Lung (tissue), 12 donors: ENCODE measurements around the gene ZNF565. TPM values are rescaled to one million over a fixed set of nuclear protein-coding genes. Genes with fewer than 3 reads are reported as not detected.
"Not testable (repeated sequence)": the region's sequence is repeated elsewhere in the genome, so short reads cannot be mapped to it uniquely, and the experiment has no call there.

Source experiments
- ATAC-seq: fragments of 200-7000 bp; cut with Tn5 transposase; one replicate; pipeline ENCODE4 v1.9.1; 2020; ENCODE audit warnings: moderate number of reproducible peaks; ENCODE audit not compliant: insufficient read depth, low FRiP score
- DNase-seq, 3 donors: peaks; one replicate each; pipeline ENCODE4 v3.0.0-alpha.2; 2013 to 2017
- H3K27ac ChIP-seq, 2 donors: one replicate each; pipeline ENCODE4 v1.5.1; 2013; ENCODE audit warnings: mild to moderate bottlenecking in 2 of 2, moderate library complexity in 2 of 2, control low read depth in 1 of 2, inconsistent platforms in 1 of 2, low read depth in 1 of 2, low read length in 1 of 2
- H3K27me3 ChIP-seq, 3 donors: one replicate each; pipeline ENCODE4 v1.5.1; 2013; ENCODE audit warnings: low read length in 2 of 3; ENCODE audit not compliant: control insufficient read depth in 3 of 3, insufficient read depth in 3 of 3
- H3K36me3 ChIP-seq, 4 donors: one replicate each; pipeline ENCODE4 v1.5.1; 2013; ENCODE audit warnings: low read length in 4 of 4, mild to moderate bottlenecking in 1 of 4, moderate library complexity in 1 of 4; ENCODE audit not compliant: control insufficient read depth in 4 of 4, insufficient read depth in 4 of 4
- H3K4me1 ChIP-seq, 5 donors: one replicate each; pipeline ENCODE4 v1.5.1; 2013; ENCODE audit warnings: low read length in 5 of 5, mild to moderate bottlenecking in 2 of 5, moderate library complexity in 1 of 5; ENCODE audit not compliant: control insufficient read depth in 5 of 5, insufficient read depth in 5 of 5
- H3K4me3 ChIP-seq: one replicate; pipeline ENCODE4 v1.5.1; 2013; ENCODE audit warnings: mild to moderate bottlenecking, control low read depth, moderate library complexity
- H3K9ac ChIP-seq, 2 donors: one replicate each; pipeline ENCODE4 v1.5.1; 2013; ENCODE audit warnings: low read length in 2 of 2, control low read depth in 1 of 2; ENCODE audit not compliant: insufficient read depth in 1 of 2
- H3K9me3 ChIP-seq, 4 donors: one replicate each; pipeline ENCODE4 v1.5.1; 2013; ENCODE audit warnings: low read length in 3 of 4, mild to moderate bottlenecking in 1 of 4, moderate library complexity in 1 of 4; ENCODE audit not compliant: control insufficient read depth in 4 of 4, insufficient read depth in 3 of 4
- CTCF ChIP-seq: IDR thresholded peaks from 2 replicates; pipeline ENCODE4 v1.5.1; 2012; ENCODE audit warnings: mild to moderate bottlenecking; ENCODE audit errors: control extremely low read depth, extremely low read depth
- WGBS, 2 donors: extraction: QIAGEN DNeasy Blood & Tissue Kit; methylation state at CpG; one replicate each; pipeline ENCODE4 v1.1.7; 2013; 5-methylcytosine and 5-hydroxymethylcytosine counted together
- polyA plus RNA-seq, 2 donors: library from polyadenylated mRNA; stranded (reverse); fragments of 200-250 nt; gene quantifications; one replicate each; pipeline ENCODE4 v1.2.1, GENCODE V29; 2013
- total RNA-seq, 2 donors: library from RNA; depleted of rRNA in 1 of 2; stranded (reverse); fragments of >200 nt in 1 of 2; gene quantifications; one replicate each; pipeline ENCODE4 v1.2.1, GENCODE V29; 2014 to 2021
- donor health status: control.
- donor health status: control.
- donor health status: Bipolar disorder and iron deficiency.
- donor health status: healthy.
- donor health status: DM: yes; HTN: yes; CAD: no.

Gene ZNF565
- total and polyA plus RNA-seq, 4 donors = 2.5 to 8.4 (median 2.9) TPM

- H3K36me3 ChIP-seq = peaks cover 0 to 15% (median 10%) of the 10 kb centered on the region in 4 donors
- TF ChIP-seq CTCF = no peak
- 91 to 95% methylated on average over 2 of the region's 2 CpGs for WGBS, 2 donors
- no peak overlapping the region for H3K9ac ChIP-seq
- H3K4me1 ChIP-seq = no peaks in the 10 kb centered on the region
- no peak overlapping the region for H3K27ac ChIP-seq
- DNase-seq (no peak), ATAC-seq (no peak)
- H3K9me3 ChIP-seq = no peaks in the 10 kb centered on the region
- H3K27me3 ChIP-seq = no peaks in the 10 kb centered on the region
- no peak overlapping the region for H3K4me3 ChIP-seq
Measured at GRCh38 chr19:36196249-36196648, 18.2 kb downstream of the ZNF565 start.

- not testable (repeated sequence) for H3K4me1 ChIP-seq, H3K27ac ChIP-seq, ATAC-seq, H3K9ac ChIP-seq, H3K9me3 ChIP-seq, DNase-seq, H3K4me3 ChIP-seq, H3K36me3 ChIP-seq, H3K27me3 ChIP-seq
- 95 to 97% methylated on average over 5 of the region's 5 CpGs for WGBS, 2 donors
Measured at GRCh38 chr19:36186722-36187121, 27.7 kb downstream of the ZNF565 start.

- no peak for TF ChIP-seq CTCF
- Histone ChIP-seq H3K27ac (no peak overlapping the region), H3K9ac (no peak overlapping the region), H3K4me3 (no peak overlapping the region), H3K27me3 (no peaks in the 10 kb centered on the region), H3K36me3 (peaks cover 0 to 9% (median 5%) of the 10 kb centered on the region in 4 donors), H3K4me1 (no peaks in the 10 kb centered on the region), H3K9me3 (no peaks in the 10 kb centered on the region)
- ATAC-seq (no peak), DNase-seq (peak in 1 of 3 donors; percentile 4)
- 82 to 91% methylated on average over 10 of the region's 10 CpGs for WGBS, 2 donors
Measured at GRCh38 chr19:36183245-36183628, 31.2 kb downstream of the ZNF565 start.

- no peak for TF ChIP-seq CTCF
- 83 to 92% methylated on average over 17 of the region's 17 CpGs for WGBS, 2 donors
Measured at GRCh38 chr19:36182612-36183244, 31.7 kb downstream of the ZNF565 start.

GRCh38 chr19:36179077-36179476, 35.4 kb downstream of the ZNF565 start:
- WGBS, 2 donors = 66 to 69% methylated on average over 2 of the region's 2 CpGs

More at GRCh38 chr19:36182612-36183244, 31.7 kb downstream of the ZNF565 start:
- Histone ChIP-seq H3K27ac (no peak overlapping the region), H3K36me3 (peaks cover 0 to 9% (median 5%) of the 10 kb centered on the region in 4 donors), H3K9ac (no peak overlapping the region), H3K4me3 (no peak overlapping the region), H3K27me3 (no peaks in the 10 kb centered on the region), H3K4me1 (no peaks in the 10 kb centered on the region), H3K9me3 (no peaks in the 10 kb centered on the region)
- ATAC-seq (no peak), DNase-seq (peak; percentile 9 to 39 (median 22))

GRCh38 chr19:36173846-36174245, 40.6 kb downstream of the ZNF565 start:
- not testable (repeated sequence) for H3K27me3 ChIP-seq, H3K4me1 ChIP-seq, H3K9me3 ChIP-seq, H3K36me3 ChIP-seq, H3K27ac ChIP-seq, H3K9ac ChIP-seq, DNase-seq, ATAC-seq, H3K4me3 ChIP-seq
- 77 to 80% methylated on average over 8 of the region's 8 CpGs for WGBS, 2 donors

More at GRCh38 chr19:36179077-36179476, 35.4 kb downstream of the ZNF565 start:
- H3K9ac ChIP-seq, H3K36me3 ChIP-seq, H3K4me3 ChIP-seq, H3K27me3 ChIP-seq, H3K4me1 ChIP-seq, H3K9me3 ChIP-seq, DNase-seq, H3K27ac ChIP-seq, ATAC-seq: not testable (repeated sequence)
